GM04504 (cell line): Measurements from ENCODE around the gene SLC39A11.
"Not testable (repeated sequence)": the region's sequence is repeated elsewhere in the genome, so short reads cannot be mapped to it uniquely, and the experiment has no call there.

Source experiments
- DNase-seq: peaks from one replicate; pipeline ENCODE4 v3.0.0-alpha.2; 2012; ENCODE audit warnings: low read depth

Gene SLC39A11

DNA sequence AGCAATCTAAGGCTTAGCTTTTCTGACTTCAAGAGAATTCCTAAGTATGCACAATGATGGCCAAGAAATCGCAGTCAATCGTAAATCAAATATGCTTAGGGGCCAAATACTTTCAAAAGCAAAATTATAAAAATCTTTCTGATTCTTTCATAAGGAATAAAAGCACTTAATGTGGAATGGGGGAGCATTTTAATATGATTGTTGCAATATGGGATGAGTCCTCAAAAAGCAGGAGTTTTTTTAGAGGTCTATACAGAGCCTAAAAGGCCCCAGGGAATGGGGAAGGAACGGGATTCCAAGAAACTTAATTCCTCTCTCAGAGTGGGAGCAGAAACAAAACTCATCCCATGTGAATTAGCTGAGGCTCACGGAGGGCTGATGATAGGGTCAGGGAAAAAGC, 14.7 kb upstream of the SLC39A11 start:
- no peak for DNase-seq

GRCh38 chr17:73105431-73105830, 12.9 kb upstream of the SLC39A11 start:
- no peak for DNase-seq

GRCh38 chr17:73104450-73104849, 12.0 kb upstream of the SLC39A11 start:
- DNase-seq: no peak

DNA sequence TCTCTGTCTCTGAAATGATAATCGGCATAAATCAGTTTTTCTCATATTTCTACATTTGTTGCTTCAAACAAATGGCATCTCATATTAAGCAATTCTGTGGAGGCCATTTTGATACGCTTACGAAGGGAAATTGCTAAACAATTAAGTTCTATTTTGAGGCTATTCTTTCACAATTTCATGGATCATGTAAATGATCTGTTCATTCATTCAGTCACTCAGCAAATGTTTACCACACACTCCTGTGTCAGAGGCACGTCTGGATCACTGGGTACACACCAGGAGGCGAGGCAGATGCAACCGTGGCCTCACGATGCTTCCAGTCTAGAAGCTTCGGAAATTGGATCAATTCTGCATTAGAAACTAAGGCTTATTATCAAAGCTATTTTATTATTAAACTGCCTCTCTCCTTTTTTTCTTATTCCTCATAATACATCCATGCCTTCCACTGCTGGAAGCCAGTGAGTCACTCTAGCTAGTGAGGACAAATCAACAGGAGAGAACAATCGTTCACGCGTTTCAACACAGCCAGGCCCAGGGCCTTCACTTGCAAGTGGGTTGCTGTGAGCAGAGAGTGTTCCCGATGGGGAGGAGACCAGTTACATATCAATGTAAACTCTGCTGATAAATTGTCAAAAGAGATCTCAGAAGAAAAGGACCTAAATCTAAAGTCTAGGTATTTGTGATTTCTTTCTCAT, 11.3 kb upstream of the SLC39A11 start:
- DNase-seq: no peak

DNA sequence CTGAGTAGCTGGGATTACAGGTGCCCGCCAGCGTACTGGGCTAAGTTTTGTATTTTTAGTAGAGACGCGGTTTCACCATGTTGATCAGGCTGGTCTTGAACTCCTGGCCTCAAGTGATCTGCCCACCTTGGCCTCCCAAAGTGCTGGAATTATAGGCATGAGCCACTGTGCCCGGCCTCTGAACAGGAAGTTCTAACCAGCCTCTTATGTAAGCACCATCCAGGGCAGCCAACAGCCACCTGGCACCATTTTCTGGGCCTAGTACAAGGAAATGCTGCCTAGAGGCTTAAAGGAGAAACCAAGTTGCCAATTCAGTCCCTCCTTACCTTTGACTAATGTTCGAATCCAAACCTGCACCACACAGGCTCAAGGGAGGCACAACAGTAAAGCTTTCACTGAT, 8.5 kb upstream of the SLC39A11 start:
- DNase-seq: no peak

DNA sequence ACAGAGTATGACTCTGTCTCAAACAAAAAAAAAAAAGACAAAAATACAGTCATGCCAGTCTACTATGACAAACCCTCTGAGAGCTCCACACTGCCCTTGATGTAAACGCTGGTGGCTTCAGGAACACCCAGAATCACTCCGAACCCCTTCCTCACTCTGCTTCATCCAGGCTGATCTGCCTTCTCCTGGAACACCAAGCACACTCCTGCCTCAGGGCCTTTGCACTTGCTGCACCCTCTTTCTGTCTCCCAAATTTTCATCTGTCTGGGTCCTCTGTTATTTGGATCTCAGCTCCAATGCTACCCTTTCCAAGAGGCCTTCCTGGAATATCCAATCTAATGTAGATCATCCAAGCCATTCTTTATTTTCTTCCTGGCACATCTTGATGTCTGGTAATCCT, 7.9 kb upstream of the SLC39A11 start:
- no peak for DNase-seq

DNA sequence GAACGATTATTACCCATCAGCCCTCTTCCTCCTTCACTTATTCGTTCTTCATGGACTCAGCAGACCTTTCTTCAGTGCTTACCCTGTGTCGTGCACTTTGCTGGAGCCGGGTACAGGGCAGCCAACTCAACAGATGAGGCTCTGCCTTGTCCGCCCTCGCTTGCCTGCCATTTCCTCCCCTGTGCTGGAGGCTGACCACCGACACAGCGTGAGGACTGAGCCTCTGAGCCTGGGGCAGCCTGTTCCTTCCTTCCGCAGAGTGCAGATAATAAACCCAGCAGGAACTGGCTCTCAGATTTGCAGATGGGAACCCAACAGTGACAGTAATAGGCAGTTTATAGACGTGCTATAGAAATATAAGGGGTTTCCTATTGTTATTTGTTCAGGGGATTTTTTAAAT, 7.0 kb upstream of the SLC39A11 start:
- DNase-seq: no peak

DNA sequence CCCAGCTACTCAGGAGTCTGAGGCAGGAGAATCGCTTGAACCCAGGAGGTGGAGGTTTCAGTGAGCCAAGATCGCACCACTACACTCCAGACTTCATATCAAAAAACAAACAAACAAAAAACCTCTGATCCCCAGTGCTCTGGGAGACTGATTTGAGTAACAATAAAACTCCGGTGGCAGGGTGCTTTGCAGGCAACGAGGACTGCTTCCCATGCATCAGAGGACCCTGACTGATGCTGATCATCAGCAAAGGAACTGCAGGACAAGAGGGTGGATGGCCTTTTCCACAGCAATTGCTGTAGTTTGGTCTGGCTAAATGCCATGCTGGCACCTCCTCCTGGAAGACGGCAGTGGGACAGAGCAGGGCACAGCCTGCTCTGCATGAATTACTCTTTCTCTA, 6.4 kb upstream of the SLC39A11 start:
- no peak for DNase-seq

GRCh38 chr17:73097973-73098765, 5.7 kb upstream of the SLC39A11 start:
- not testable (repeated sequence) for DNase-seq

GRCh38 chr17:73096866-73097265, 4.4 kb upstream of the SLC39A11 start:
- DNase-seq: no peak

DNA sequence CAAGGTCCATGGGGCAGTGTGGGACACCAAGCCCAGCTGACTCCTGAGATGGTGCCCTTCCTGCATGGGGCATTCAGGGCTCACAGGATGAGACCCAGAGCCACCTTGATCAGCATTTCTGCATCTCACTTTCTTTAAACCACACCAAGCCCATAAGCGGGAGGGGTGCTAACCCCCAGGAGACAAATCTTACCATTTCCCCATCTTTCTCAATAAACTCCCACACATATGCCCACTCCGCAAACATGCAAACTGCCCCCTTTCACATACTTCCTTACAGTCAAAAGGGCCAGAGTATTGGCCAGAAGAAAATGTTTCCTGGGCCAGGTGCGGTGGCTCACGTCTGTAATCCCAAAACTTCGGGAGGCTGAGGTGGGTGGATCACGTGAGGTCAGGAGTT, 3.7 kb upstream of the SLC39A11 start:
- no peak for DNase-seq

GRCh38 chr17:73093286-73093685, 798 bp upstream of the SLC39A11 start:
- no peak for DNase-seq

- no peak for DNase-seq
These were observed 542 bp downstream of the SLC39A11 start for GRCh38 chr17:73091770-73092522.

GRCh38 chr17:73091410-73091769, 1.1 kb downstream of the SLC39A11 start:
- no peak for DNase-seq

- no peak for DNase-seq
These were observed 1.9 kb downstream of the SLC39A11 start for GRCh38 chr17:73090396-73091202.

- no peak for DNase-seq
These were observed 2.9 kb downstream of the SLC39A11 start for GRCh38 chr17:73089322-73090317.

DNA sequence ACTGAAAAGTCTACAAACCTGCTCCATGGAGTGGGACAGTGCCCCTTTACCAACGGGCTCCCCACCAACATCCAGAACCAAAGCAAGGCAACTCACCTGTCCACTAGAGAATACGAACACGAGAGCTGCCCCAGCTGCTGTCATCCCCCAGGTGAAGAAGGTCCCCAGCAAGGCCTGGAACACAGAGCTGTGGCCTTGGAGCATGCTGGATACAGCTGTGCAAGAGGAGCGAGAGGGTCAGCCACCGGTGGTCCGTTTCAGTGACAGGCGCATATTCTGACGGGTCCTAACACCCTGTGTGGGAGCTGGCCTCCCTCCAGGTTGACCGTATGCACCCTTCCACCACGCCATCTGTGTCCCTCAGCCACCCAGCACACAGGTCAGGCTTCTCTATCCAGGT, 3.9 kb downstream of the SLC39A11 start:
- no peak for DNase-seq

- DNase-seq: no peak
These were observed 9.1 kb downstream of the SLC39A11 start for GRCh38 chr17:73083432-73083831.

- no peak for DNase-seq
These were observed 17.9 kb downstream of the SLC39A11 start for GRCh38 chr17:73074566-73074965.

DNA sequence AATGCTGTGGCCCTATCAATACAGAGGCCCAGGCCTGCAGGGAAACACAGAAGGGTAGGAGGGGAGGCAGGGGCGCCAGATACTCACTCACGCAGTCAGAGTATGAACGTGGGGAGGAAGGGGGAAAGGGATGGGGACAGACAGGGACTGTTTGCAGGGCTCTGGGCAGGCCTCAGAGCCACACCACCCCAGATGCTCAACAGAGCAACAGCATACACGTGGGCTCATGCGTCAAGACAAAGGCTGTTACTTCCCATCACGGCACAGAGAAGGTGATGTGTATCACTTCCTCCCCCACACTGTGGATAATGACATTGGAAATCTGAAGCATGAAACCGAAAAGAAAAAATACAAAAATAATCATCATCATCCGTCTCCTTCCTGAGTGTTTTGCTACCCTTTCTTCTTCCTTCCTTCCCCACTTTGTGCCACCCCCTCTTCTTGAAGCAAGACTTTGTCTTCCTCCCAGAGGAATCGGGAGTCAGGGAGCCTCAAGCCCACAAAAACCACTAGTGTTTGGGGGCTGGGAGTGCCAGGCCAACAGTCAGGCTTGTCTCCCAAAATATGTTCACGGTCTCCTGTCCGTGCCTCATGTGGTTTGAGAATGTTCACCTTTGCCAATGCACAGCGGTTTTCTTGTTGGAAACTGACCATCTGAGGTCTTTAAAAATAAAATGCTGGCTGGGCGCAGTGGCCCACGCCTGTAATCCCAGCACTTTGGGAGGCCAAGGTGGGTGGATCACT, 20.1 kb downstream of the SLC39A11 start:
- no peak for DNase-seq
